GM12864 (cell line): ENCODE results near the gene AXIN1.

Source experiments
- DNase-seq: peaks from one replicate; pipeline ENCODE4 v3.0.0-alpha.2; 2011; ENCODE audit warnings: low read depth
- H3K4me3 ChIP-seq: 2 replicates; pipeline ENCODE4 v1.5.1; 2011; ENCODE audit warnings: mild to moderate bottlenecking, low read depth, low read length, control low read depth
- TF ChIP-seq, protein P1 (sequence below): IDR thresholded peaks from 2 replicates; pipeline ENCODE4 v1.5.1; 2011; ENCODE audit warnings: low read depth, mild to moderate bottlenecking, moderate library complexity, low read length, control low read depth, inconsistent platforms; ENCODE audit errors: missing control alignments

Gene AXIN1, protein sequence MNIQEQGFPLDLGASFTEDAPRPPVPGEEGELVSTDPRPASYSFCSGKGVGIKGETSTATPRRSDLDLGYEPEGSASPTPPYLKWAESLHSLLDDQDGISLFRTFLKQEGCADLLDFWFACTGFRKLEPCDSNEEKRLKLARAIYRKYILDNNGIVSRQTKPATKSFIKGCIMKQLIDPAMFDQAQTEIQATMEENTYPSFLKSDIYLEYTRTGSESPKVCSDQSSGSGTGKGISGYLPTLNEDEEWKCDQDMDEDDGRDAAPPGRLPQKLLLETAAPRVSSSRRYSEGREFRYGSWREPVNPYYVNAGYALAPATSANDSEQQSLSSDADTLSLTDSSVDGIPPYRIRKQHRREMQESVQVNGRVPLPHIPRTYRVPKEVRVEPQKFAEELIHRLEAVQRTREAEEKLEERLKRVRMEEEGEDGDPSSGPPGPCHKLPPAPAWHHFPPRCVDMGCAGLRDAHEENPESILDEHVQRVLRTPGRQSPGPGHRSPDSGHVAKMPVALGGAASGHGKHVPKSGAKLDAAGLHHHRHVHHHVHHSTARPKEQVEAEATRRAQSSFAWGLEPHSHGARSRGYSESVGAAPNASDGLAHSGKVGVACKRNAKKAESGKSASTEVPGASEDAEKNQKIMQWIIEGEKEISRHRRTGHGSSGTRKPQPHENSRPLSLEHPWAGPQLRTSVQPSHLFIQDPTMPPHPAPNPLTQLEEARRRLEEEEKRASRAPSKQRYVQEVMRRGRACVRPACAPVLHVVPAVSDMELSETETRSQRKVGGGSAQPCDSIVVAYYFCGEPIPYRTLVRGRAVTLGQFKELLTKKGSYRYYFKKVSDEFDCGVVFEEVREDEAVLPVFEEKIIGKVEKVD

DNA sequence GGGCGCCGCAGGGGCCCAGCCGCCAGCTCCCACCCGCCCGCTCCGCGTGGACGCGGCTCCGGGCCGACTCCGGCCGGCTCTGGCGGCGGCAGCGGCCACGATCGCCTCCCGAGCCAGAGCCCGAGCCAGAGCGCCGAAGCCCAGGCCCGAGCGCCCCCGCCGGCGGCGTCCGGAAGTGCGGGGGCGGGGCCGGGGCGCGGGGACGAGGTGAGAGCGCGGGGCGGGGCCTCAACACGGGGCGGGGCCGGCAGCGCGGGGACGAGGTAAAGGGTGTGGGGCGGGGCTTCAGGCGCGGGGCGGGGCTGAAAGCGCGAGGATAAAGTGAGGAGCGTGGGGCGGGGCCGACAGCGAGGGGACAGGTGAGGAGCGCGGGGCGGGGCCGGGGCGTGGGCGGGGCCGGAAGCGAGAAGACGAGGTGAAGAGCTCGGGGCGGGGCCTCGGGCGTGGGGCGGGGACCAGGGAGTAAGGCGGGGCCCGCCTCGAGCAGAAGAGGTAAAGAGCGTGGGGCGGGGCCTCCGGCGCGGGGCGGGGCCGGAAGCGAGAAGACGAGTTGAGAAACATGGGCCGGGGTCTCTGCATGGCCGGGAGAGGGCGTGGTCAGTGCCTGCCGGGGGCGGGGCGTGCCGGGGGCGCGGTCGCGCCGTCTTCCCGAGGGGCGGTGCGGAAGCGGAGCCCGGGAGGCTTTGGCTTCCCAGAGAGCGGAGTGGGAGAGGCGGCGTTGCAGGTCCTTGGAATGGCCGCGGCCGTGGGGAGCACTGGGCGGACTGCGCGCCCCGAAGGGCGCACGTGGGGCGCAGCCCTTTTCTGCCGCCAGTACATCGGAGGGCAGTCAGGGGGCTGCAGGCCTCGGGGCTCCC lies at the start of gene AXIN1:
Gene AXIN1 (minus strand): TSS at position 177 of the 857 bp plus-strand sequence. CDS start 5,698 bp downstream, outside the sequence.
- peak; percentile 85 for DNase-seq
- TF ChIP-seq, protein P1, sequence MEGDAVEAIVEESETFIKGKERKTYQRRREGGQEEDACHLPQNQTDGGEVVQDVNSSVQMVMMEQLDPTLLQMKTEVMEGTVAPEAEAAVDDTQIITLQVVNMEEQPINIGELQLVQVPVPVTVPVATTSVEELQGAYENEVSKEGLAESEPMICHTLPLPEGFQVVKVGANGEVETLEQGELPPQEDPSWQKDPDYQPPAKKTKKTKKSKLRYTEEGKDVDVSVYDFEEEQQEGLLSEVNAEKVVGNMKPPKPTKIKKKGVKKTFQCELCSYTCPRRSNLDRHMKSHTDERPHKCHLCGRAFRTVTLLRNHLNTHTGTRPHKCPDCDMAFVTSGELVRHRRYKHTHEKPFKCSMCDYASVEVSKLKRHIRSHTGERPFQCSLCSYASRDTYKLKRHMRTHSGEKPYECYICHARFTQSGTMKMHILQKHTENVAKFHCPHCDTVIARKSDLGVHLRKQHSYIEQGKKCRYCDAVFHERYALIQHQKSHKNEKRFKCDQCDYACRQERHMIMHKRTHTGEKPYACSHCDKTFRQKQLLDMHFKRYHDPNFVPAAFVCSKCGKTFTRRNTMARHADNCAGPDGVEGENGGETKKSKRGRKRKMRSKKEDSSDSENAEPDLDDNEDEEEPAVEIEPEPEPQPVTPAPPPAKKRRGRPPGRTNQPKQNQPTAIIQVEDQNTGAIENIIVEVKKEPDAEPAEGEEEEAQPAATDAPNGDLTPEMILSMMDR: peak; percentile 56

DNA sequence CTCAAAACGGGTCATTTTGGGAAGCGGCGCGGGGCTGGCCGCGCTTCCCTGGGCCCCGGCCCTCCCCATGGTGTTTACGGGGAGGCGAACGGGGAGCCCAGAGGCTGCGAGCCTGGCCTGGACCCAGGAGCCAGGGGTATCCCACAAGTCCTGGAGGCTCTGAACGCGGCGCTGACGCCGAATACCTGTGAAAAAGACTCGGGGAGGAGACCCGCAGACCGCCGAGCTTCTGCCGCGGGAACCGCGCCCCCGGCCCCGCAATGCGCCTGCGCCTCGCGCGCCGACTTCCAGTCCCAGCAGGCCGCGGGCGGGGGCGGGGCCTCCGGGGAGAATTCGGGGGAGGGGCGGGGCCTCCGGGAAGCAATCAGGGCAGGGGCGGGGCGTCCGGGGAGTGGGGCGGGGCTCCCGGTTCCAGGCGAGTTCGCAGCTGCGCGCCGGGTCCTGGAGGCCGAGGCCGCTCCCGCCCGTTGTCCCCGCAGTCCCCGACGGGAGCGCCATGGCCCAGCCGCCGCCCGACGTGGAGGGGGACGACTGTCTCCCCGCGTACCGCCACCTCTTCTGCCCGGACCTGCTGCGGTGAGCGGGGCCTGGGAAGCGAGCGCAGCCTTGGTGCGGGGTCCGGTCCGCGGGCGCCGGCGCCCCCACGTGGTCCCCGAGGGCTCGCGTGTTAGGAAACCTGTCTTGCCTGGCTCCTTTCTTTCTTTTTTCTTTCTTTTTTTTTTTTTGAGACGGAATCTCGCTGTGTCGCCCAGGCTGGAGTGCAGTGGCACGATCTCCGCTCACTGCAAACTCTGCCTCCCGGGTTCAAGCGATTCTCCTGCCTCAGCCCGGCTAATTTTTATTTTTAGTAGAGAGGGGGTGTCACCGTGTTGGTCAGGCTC lies 49.2 kb upstream of the AXIN1 start, which contains the start of gene DECR2:
Gene DECR2 (plus strand): TSS at position 418 of the 881 bp plus-strand sequence. CDS start 79 bp downstream, at position 497.
- TF ChIP-seq, protein P1: peak; percentile 55
- H3K4me3 ChIP-seq: peak within 1 kb of the TSS; percentile 71
- peak; percentile 47 for DNase-seq

More for the DNA sequence above, at the start of gene AXIN1:
- peak within 1 kb of the TSS; percentile 81 for H3K4me3 ChIP-seq

DNA sequence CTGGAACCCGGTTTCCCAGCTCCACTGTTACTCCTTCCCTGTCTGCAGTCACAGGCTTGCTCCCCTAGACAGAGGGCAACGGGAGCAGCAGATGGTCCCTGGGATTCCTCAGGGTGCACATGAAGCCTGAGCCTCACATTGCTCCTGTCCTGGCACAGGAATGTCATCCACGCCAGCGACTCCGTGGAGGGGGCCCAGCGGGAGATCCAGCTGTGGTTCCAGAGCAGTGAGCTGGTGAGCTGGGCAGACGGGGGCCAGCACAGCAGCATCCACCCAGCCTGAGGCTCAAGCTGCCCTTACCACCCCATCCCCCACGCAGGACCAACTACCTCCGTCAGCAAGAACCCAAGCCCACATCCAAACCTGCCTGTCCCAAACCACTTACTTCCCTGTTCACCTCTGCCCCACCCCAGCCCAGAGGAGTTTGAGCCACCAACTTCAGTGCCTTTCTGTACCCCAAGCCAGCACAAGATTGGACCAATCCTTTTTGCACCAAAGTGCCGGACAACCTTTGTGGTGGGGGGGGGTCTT lies 47.6 kb upstream of the AXIN1 start:
- TF ChIP-seq, protein P1: no peak
- H3K4me3 ChIP-seq: peak overlapping the region; percentile 71
- DNase-seq: no peak

GRCh38 chr16:399340-400019 lies 47.0 kb upstream of the AXIN1 start:
- DNase-seq: no peak
- H3K4me3 ChIP-seq: no peak overlapping the region
- TF ChIP-seq, protein P1: no peak

DNA sequence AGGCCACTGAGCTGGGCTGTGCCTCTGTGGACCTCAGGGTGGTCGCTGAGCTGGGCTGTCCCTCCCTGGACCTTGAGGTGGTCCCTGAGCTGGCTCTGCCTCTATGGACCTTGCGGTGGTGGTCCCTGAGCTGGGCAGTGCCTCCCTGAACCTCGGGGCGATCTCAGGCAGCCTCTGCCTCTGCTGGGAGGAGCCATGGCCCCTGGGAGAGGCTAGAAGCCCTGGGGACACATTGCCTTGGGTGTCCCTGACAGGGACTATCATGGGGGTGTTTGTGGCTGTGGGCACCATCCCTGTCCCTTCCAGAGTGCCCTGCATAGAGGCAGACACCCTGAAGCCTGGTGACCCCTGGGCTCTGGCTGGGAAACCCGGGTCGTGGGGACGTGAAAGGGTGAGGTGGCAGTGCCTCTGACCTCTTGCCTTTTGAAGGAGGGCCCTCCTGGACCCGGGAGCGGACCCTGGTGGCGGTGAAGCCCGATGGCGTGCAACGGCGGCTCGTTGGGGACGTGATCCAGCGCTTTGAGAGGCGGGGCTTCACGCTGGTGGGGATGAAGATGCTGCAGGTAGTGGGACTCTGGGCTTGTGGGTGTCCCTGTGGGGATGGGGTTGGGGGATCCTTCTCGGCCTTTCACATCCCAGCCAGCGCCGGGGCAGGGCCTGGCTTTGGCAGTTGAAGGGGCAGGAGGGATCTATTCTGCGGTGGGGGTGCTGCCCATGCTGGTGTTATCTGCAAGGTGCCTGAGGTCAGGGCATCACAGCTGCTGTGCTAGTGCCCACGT lies 46.2 kb upstream of the AXIN1 start:
- no peak for DNase-seq
- TF ChIP-seq, protein P1: no peak
- no peak overlapping the region for H3K4me3 ChIP-seq
